Measurements from ENCODE around the gene RABGGTA.
A peak's percentile ranks its signal among the peaks of the same experiment; 100 is the strongest.
"Not testable (repeated sequence)": the region's sequence is repeated elsewhere in the genome, so short reads cannot be mapped to it uniquely, and the experiment has no call there.

Gene RABGGTA

GRCh38 chr14:24260780-24261157, 10.6 kb downstream of the RABGGTA start:
- no peak for DNase-seq (ENCODE audit: low read depth)

- DNase-seq (ENCODE audit: low read depth), result no peak
Measured at GRCh38 chr14:24260026-24260779, 11.2 kb downstream of the RABGGTA start.

GRCh38 chr14:24259282-24260025, 11.9 kb downstream of the RABGGTA start:
- no peak for DNase-seq (ENCODE audit: low read depth)

GRCh38 chr14:24258548-24259265, 12.7 kb downstream of the RABGGTA start:
- DNase-seq (ENCODE audit: low read depth), result no peak

DNA sequence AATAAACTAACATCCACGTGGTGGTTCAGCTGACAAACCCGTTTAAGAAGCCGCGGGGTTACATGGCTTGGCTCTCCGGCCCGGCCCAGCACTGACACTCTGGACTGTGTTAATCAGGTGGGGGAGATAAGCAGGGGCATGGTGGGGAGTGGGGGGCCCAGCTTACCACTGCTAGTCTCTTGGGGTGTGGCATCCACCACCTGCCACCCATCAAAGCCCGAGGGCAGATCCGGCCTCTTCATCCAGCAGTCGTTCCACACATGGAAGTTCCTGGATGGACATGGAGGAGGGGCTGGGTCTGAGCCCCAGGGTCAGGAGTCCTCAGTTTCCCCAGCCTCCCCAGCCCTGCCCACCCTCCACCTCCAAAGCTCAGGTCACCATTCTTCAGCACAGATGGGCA, 13.3 kb downstream of the RABGGTA start:
- no peak for DNase-seq (ENCODE audit: low read depth)

- no peak for DNase-seq (ENCODE audit: low read depth)
Measured at GRCh38 chr14:24256960-24257359, 14.4 kb downstream of the RABGGTA start.

DNA sequence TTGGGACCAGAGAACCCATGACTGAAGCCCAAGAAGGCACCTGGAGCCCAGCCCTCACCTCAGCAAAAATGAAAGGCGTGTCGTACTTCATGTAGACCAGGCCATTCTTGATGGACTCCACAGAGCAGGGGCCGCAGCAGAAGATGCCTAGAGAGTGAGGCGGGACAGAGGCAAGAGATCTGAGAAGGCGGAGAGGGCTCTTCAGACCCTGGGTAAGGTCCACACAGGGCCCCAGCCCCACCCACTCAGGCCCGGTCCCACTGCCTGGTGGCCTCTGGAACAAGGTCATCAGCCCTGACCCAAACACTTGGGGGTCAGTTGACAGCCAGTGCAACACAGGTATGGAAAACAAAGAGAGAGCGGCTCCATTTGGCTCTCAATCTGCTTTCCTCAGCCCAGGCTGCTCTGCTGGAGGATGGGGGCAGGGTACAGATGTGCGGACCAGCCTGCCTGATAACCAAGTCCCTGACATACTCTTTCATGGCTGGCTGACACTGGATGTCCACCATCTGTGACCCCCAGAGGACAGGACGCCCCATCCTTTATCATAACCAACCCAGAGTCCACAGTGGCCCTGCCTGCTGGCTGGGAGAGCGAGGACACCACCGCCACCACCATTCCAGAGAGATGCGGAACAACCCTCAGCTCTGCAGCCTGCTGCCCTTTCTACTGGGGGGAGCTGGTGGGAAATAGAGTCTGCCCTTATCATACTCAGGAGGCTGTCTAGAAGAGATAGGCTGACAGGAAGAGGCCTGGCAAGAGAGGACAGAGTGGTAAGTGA, 15.3 kb downstream of the RABGGTA start:
- no peak for DNase-seq (ENCODE audit: low read depth)

GRCh38 chr14:24255438-24255837, 16.0 kb downstream of the RABGGTA start:
- no peak for DNase-seq (ENCODE audit: low read depth)

DNA sequence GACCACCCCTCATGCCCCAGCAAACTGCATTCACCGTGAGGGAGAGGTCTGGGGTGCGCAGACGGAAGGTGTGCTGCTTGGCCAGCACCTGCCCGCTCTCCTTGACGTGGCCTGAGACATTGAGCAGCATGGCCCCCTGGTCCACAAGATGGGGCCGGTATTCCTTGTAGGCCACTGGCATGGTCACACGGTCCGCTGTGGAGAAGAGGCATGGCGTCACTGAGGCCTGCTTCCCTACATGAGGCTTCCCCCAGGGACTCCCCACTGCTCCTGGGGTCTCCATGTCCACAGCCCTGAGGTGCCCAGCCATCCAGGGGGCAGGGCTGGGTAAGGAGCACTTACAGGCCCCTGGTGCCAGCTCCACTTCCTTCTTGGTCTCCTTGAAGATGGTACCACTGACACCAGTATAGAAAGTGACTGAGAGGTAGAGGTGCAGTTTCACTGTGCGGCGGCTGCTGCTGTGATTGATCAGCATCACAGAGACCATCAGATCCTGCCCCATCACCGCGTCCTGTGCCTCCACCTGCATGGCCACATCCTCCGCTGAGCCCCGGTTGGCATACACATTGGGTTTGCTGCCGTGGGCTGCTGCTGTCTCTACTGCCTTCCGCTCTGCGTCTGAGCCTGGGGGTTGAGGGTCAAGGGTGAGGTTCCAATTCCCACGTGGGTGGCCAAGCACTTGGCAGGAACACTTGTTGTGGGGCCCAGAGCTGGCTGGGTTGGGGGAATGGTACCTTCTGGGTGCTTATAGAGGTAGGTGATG, 16.6 kb downstream of the RABGGTA start:
- DNase-seq (ENCODE audit: low read depth), result no peak

DNA sequence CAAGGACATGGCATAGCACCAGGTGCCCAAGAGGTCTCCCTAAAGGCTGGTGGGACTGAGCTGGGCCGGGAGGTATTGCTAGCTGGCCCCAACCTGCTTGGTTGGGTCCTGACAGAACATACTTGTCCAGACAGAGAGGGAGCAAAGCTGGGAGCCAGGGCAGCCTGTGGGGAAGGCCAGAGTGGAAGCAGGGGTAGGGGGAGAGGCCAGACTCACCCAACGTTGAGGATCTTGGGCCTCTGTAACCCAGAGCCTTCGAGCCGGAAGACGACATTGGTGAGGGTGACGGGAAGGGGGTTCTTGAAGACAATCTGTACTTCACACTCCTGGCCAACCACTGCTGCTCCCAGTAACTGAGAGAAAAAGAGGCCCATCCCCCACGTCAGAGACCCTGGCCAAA, 17.5 kb downstream of the RABGGTA start:
- DNase-seq (ENCODE audit: low read depth), result no peak

- no peak for DNase-seq (ENCODE audit: low read depth)
Measured at GRCh38 chr14:24252289-24253124, 18.9 kb downstream of the RABGGTA start.

- no peak for DNase-seq (ENCODE audit: low read depth)
Measured at GRCh38 chr14:24251880-24252288, 19.5 kb downstream of the RABGGTA start.

GRCh38 chr14:24250354-24250753, 21.0 kb downstream of the RABGGTA start:
- no peak for DNase-seq (ENCODE audit: low read depth)

- DNase-seq (ENCODE audit: low read depth), result no peak
Measured at GRCh38 chr14:24249230-24250021, 22.0 kb downstream of the RABGGTA start.

GRCh38 chr14:24247422-24247821, 24.0 kb downstream of the RABGGTA start:
- no peak for DNase-seq (ENCODE audit: low read depth)

GRCh38 chr14:24246765-24247212, 24.6 kb downstream of the RABGGTA start:
- DNase-seq (ENCODE audit: low read depth), result no peak

- DNase-seq (ENCODE audit: low read depth), result not testable (repeated sequence)
Measured at GRCh38 chr14:24245350-24245749, 26.0 kb downstream of the RABGGTA start.

GRCh38 chr14:24243336-24243836, 28.0 kb downstream of the RABGGTA start:
- DNase-seq (ENCODE audit: low read depth), result no peak

- peak; percentile 40 for DNase-seq (ENCODE audit: low read depth)
Measured at GRCh38 chr14:24241829-24242443, 29.5 kb downstream of the RABGGTA start.

All from HS-5 (cell line).